Stimulated activated naive CD8-positive, alpha-beta T cell treated with anti-CD3 and anti-CD28 coated beads, Interleukin-15, amount 100 ng/mL, for 72 hours (primary cell): Measurements from ENCODE around the gene CD276.
A peak's percentile ranks its signal among the peaks of the same experiment; 100 is the strongest.
"Not testable (repeated sequence)": the region's sequence is repeated elsewhere in the genome, so short reads cannot be mapped to it uniquely, and the experiment has no call there.

Source experiments
- ATAC-seq: fragments of 150-1000 bp; cut with Tn5 transposase; 2 replicates; pipeline ENCODE4 v1.10.0; 2021; ENCODE audit warnings: mild to moderate bottlenecking, moderate library complexity
- DNase-seq, 2 donors: peaks; one replicate each; pipeline ENCODE4 v3.0.0; 2021 to 2022
- H3K27ac Mint-ChIP-seq, 2 donors: one replicate each; pipeline ENCODE4 v1.8.0; 2022; ENCODE audit warnings: mild to moderate bottlenecking in 2 of 2, mixed read lengths in 2 of 2, moderate library complexity in 2 of 2
- H3K27me3 Mint-ChIP-seq: one replicate; pipeline ENCODE4 v1.8.0; 2022; ENCODE audit warnings: mixed read lengths
- H3K4me1 Mint-ChIP-seq: one replicate; pipeline ENCODE4 v1.8.0; 2022; ENCODE audit warnings: mild to moderate bottlenecking, mixed read lengths
- H3K4me3 Mint-ChIP-seq, 2 donors: one replicate each; pipeline ENCODE4 v1.8.0; 2022; ENCODE audit warnings: mild to moderate bottlenecking in 2 of 2, mixed read lengths in 2 of 2, moderate library complexity in 1 of 2
- H3K9me3 Mint-ChIP-seq, 2 donors: one replicate each; pipeline ENCODE4 v1.8.0; 2022; ENCODE audit warnings: mixed read lengths in 2 of 2

The CD276 gene

GRCh38 chr15:73683777-73684580, at the start of gene CD276:
TSS of gene CD276 (plus strand) at chr15:73684383. CDS start at chr15:73699640, 15,257 bp downstream.
- peaks cover 80% of the 10 kb centered on the region for H3K27me3 Mint-ChIP-seq
- H3K4me3 Mint-ChIP-seq: peak within 1 kb of the TSS; percentile 84
- H3K4me1 Mint-ChIP-seq: peaks cover 21% of the 10 kb centered on the region
- ATAC-seq: peak; percentile 54
- H3K27ac Mint-ChIP-seq: no peak within 1 kb of the TSS
- no peak for DNase-seq
- no peaks in the 10 kb centered on the region for H3K9me3 Mint-ChIP-seq

DNA sequence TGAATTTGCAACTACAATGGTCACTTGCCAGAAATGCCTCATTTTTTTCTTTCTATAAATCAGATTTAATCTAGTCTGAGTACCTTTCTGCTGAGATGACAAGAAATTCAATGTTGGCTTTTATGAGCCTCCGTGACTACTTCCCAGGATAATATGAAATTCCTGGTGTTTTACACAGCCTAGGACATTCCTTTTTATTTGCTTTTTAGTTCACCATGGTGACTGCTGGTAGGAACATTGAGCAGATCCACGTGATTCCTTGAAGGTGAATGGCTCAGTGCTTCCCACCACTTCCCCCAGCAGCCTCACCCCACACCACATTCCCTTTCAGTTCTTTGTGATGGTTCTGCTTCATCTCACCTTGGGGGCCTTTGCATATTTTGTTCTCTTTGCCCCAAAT, 46.7 kb upstream of the CD276 start:
- Mint-ChIP-seq H3K27me3 (peaks cover 31% of the 10 kb centered on the region), H3K4me1 (peaks cover 19% of the 10 kb centered on the region), H3K4me3 (no peak overlapping the region), H3K9me3 (peaks cover 0 to 5% of the 10 kb centered on the region in 2 donors), H3K27ac (no peak overlapping the region)
- no peak for ATAC-seq
- DNase-seq: no peak

DNA sequence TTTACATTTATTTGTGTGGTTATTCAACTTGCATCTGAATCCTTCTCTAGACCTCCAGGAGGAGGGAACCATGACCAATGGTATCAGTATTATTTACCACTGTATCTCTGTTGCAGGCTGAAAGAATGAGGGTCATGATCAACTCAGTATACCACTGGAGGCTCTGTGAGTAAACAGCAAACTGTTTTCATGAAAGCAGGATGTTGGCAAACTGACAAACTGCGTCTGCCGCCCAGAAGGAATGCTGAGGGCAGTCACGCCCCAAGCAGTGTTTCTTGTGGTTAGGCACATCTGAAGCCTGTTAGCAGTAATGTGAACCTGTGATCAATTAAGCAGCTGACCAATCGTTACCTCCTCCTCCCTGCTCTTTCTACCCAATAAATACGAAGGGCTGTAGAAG, 44.7 kb upstream of the CD276 start:
- ATAC-seq, DNase-seq, H3K4me1 Mint-ChIP-seq, H3K4me3 Mint-ChIP-seq, H3K9me3 Mint-ChIP-seq, H3K27ac Mint-ChIP-seq: not testable (repeated sequence)
- peaks cover 31% of the 10 kb centered on the region for H3K27me3 Mint-ChIP-seq

GRCh38 chr15:73647259-73648013, 36.7 kb upstream of the CD276 start:
- Mint-ChIP-seq H3K4me3 (no peak overlapping the region), H3K9me3 (peaks cover 7 to 9% of the 10 kb centered on the region in 2 donors), H3K4me1 (peaks cover 23% of the 10 kb centered on the region), H3K27me3 (peaks cover 35% of the 10 kb centered on the region), H3K27ac (peak overlapping the region in 1 of 2 donors; percentile 5)
- DNase-seq (no peak), ATAC-seq (no peak)

DNA sequence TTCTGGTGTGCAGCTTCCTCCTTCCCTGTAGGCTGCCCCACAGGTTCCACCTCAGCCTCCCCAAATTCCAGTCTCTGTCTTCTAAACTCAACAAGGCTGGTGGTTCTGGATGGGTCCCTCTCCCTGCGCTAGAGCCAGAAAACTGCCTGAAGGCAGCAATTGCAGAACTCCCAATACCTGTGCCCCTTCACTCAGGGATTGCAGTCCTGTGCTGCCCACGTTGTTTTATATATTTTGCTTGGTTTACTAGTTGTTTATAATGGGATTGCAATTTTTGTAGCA, 36.2 kb upstream of the CD276 start:
- peaks cover 7 to 9% of the 10 kb centered on the region in 2 donors for H3K9me3 Mint-ChIP-seq
- H3K27ac Mint-ChIP-seq: peak overlapping the region in 1 of 2 donors; percentile 5
- ATAC-seq (no peak), DNase-seq (no peak)
- H3K4me1 Mint-ChIP-seq: peaks cover 23% of the 10 kb centered on the region
- H3K27me3 Mint-ChIP-seq: peaks cover 35% of the 10 kb centered on the region
- no peak overlapping the region for H3K4me3 Mint-ChIP-seq

- Mint-ChIP-seq H3K4me3 (peak overlapping the region in 1 of 2 donors; percentile 19), H3K27me3 (peaks cover 51% of the 10 kb centered on the region), H3K4me1 (peaks cover 23% of the 10 kb centered on the region), H3K9me3 (peaks cover 7 to 9% of the 10 kb centered on the region in 2 donors), H3K27ac (peak overlapping the region; percentile 74 to 89)
- peak; percentile 93 for ATAC-seq
- peak in 1 of 2 donors; percentile 25 for DNase-seq
These were observed 33.6 kb upstream of the CD276 start for GRCh38 chr15:73650416-73651126.

DNA sequence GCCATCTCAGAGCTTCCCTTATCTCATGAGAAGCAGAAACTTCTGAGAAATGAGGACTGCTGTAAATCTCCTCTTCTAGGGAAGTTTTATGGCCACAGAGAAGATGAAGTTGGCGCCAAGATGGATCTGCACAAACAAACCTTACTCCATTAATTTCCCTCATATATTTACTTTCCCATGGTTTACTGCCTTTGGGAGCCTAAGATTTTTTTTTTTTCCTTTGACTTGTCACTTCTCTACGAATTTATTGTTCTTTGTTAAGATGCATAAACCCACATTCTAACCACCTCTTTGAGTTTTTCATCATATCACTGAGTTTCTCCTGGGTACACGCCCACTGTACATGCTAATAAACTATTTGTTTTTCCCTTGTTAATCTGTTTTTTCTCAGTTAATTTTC, 29.5 kb upstream of the CD276 start:
- Mint-ChIP-seq H3K27ac (no peak overlapping the region), H3K4me3 (no peak overlapping the region), H3K4me1 (peaks cover 23% of the 10 kb centered on the region), H3K9me3 (peaks cover 7 to 9% of the 10 kb centered on the region in 2 donors), H3K27me3 (peaks cover 61% of the 10 kb centered on the region)
- DNase-seq: no peak
- no peak for ATAC-seq

GRCh38 chr15:73655724-73656123, 28.5 kb upstream of the CD276 start:
- peaks cover 65% of the 10 kb centered on the region for H3K27me3 Mint-ChIP-seq
- H3K9me3 Mint-ChIP-seq: peaks cover 7 to 9% of the 10 kb centered on the region in 2 donors
- no peak overlapping the region for H3K4me3 Mint-ChIP-seq
- ATAC-seq (no peak), DNase-seq (no peak)
- H3K27ac Mint-ChIP-seq: no peak overlapping the region
- peaks cover 15% of the 10 kb centered on the region for H3K4me1 Mint-ChIP-seq

DNA sequence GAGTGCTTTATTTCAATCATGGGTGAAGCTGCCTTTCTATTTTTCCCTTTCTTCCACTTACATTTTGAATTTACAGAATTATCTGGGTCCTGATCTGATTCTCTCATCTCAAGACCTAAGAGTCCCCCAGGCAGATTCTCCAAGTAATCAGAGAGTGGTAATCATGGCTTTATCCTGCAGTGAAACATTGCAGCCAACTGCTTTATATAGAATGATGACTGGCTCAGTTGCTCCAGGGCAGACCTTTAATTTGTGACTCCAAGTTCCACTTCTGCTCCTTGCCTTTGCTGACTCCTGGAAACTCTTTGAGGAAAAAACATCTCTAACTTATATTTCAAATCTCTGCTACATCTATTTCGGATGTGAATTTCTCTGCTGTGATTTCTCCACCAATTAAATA, 25.5 kb upstream of the CD276 start:
- H3K4me3 Mint-ChIP-seq: no peak overlapping the region
- H3K4me1 Mint-ChIP-seq: no peaks in the 10 kb centered on the region
- H3K27me3 Mint-ChIP-seq: peaks cover 69% of the 10 kb centered on the region
- DNase-seq: no peak
- ATAC-seq: no peak
- peaks cover 5 to 7% of the 10 kb centered on the region in 2 donors for H3K9me3 Mint-ChIP-seq
- peak overlapping the region in 1 of 2 donors; percentile 28 for H3K27ac Mint-ChIP-seq

DNA sequence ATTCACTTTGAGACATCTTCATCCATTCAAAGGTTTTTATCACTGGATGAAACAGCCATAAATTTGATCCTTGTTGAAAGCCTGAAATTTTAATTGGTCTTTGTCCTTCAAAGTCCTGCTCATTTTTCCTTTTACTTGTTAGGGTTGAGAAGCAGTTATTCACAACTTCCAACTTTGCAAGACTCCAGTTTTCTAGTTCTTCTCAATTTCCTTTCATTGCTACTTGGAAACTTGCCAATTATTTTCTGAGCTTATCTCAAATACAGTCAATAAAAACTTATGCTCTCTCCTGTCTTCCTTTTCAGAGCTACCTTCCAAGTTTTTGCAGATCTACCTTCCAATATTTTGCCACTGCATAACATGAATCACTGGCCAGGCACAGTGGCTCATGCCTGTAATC, 23.7 kb upstream of the CD276 start:
- Mint-ChIP-seq H3K4me1 (no peaks in the 10 kb centered on the region), H3K4me3 (no peak overlapping the region), H3K27me3 (peaks cover 60% of the 10 kb centered on the region), H3K9me3 (peaks cover 5 to 7% of the 10 kb centered on the region in 2 donors), H3K27ac (no peak overlapping the region)
- ATAC-seq (no peak), DNase-seq (no peak)

DNA sequence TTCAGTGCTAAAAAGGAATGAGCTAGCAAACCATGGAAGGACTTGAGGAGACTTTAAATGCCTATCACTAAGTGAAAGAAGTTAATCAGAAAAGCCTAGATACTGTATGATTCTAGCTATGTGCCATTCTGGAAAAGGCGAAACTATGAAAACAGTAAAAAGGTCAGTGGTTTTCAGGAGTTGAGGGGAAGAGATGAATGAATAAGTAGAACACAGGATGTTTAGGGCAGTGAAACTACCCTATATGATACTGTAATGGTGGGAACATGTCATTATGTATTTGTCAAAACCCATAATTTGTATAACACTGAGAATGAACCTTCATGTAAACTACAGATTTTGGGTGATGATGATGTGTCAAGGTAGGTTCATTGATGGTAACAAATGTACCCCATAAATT, 9.6 kb upstream of the CD276 start:
- Mint-ChIP-seq H3K27ac (no peak overlapping the region), H3K4me1 (peaks cover 5% of the 10 kb centered on the region), H3K4me3 (no peak overlapping the region), H3K27me3 (peaks cover 40% of the 10 kb centered on the region), H3K9me3 (no peaks in the 10 kb centered on the region)
- DNase-seq (no peak), ATAC-seq (peak; percentile 49)

GRCh38 chr15:73677146-73677607, 7.0 kb upstream of the CD276 start:
- H3K27me3 Mint-ChIP-seq: peaks cover 34% of the 10 kb centered on the region
- H3K4me3 Mint-ChIP-seq: no peak overlapping the region
- ATAC-seq (peak; percentile 40), DNase-seq (peak; percentile 33 to 41)
- H3K27ac Mint-ChIP-seq: no peak overlapping the region
- H3K4me1 Mint-ChIP-seq: peaks cover 5% of the 10 kb centered on the region
- no peaks in the 10 kb centered on the region for H3K9me3 Mint-ChIP-seq

- H3K27me3 Mint-ChIP-seq: peaks cover 39% of the 10 kb centered on the region
- H3K4me1 Mint-ChIP-seq: peaks cover 5% of the 10 kb centered on the region
- H3K4me3 Mint-ChIP-seq: no peak overlapping the region
- DNase-seq (no peak), ATAC-seq (no peak)
- no peak overlapping the region for H3K27ac Mint-ChIP-seq
- no peaks in the 10 kb centered on the region for H3K9me3 Mint-ChIP-seq
These were observed 6.5 kb upstream of the CD276 start for GRCh38 chr15:73677733-73678132.

DNA sequence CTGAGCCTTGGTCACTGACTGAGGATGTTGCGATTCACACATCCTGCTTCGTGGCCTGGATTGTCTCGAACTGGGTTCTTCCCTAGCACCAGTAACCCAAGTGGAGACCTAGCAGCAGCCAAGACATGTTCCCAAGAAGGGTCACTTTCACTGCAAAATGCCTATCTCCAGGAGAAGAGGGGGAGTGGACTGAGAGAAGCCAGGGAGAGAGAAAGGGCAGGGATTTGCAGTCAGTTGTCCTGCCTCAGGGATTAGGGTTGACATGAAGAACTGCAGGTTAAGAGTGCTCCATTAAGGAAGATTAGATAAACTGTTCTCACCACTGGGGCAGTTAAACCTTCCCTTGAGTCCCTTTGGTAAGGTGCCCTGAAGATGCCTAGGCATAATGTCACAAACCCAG, 5.7 kb upstream of the CD276 start:
- no peak for DNase-seq
- peaks cover 13% of the 10 kb centered on the region for H3K4me1 Mint-ChIP-seq
- H3K4me3 Mint-ChIP-seq: no peak overlapping the region
- ATAC-seq: no peak
- H3K27me3 Mint-ChIP-seq: peaks cover 40% of the 10 kb centered on the region
- peak overlapping the region in 1 of 2 donors; percentile 10 for H3K27ac Mint-ChIP-seq
- H3K9me3 Mint-ChIP-seq: no peaks in the 10 kb centered on the region

GRCh38 chr15:73679180-73679579, 5.0 kb upstream of the CD276 start:
- no peaks in the 10 kb centered on the region for H3K9me3 Mint-ChIP-seq
- peaks cover 40% of the 10 kb centered on the region for H3K27me3 Mint-ChIP-seq
- DNase-seq (no peak), ATAC-seq (no peak)
- no peak overlapping the region for H3K4me3 Mint-ChIP-seq
- H3K4me1 Mint-ChIP-seq: peaks cover 19% of the 10 kb centered on the region
- no peak overlapping the region for H3K27ac Mint-ChIP-seq

GRCh38 chr15:73679964-73680363, 4.2 kb upstream of the CD276 start:
- DNase-seq: no peak
- H3K4me3 Mint-ChIP-seq: no peak overlapping the region

More at GRCh38 chr15:73679964-73680363, 4.2 kb upstream of the CD276 start:
- no peak for ATAC-seq
- Mint-ChIP-seq H3K27ac (no peak overlapping the region), H3K9me3 (no peaks in the 10 kb centered on the region), H3K4me1 (peaks cover 18% of the 10 kb centered on the region), H3K27me3 (peaks cover 42% of the 10 kb centered on the region)
